ENCODE data around the gene LGALS3BP. TPM values are rescaled to one million over a fixed set of nuclear protein-coding genes. Genes with fewer than 3 reads are reported as not detected.

LGALS3BP gene
- total RNA-seq, 1 experiment from 2014 or later, result 507 TPM

DNA sequence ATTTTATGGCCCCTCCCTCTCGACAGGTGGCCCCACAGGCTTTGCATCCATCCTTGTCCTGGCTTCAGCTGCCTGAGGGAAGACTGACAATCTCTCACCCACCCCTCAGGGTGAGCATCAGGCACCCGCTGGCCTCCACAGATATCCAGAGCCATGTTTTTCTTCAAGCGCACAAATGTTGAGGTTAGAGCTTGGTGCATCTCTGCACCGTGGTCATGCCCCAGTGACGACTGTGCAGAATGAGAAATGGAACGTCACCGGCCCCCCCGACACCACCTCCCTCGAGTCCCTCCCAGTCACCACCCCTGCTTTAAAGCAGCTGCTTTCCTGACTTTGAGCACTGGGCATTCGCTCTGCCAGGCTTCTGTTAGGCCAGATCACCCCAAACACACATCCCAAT lies 34.8 kb downstream of the LGALS3BP start:
- Histone ChIP-seq H3K4me1 (replicated peaks; ENCODE audit: insufficient read depth) (no peaks in the 10 kb centered on the region), H3K36me3 (ENCODE audit: low read depth) (no peaks in the 10 kb centered on the region), H3K9me3 (ENCODE audit: insufficient read depth, low read depth) (no peaks in the 10 kb centered on the region), H3K27ac (no peak overlapping the region), H3F3A (ENCODE audit: insufficient read depth, low read depth) (no peaks in the 10 kb centered on the region), H3K79me2 (ENCODE audit: low read depth) (no peaks in the 10 kb centered on the region), H3K4me2 (no peak overlapping the region), H4K20me1 (ENCODE audit: insufficient read depth) (no peaks in the 10 kb centered on the region), H3K9me2 (ENCODE audit: insufficient read depth) (no peaks in the 10 kb centered on the region), H2AFZ (no peak overlapping the region), H3K4me3 (no peak overlapping the region), H3K27me3 (ENCODE audit: insufficient read depth, low read depth) (no peaks in the 10 kb centered on the region)
- no peak for DNase-seq
- ChIA-PET POLR2A (ENCODE audit: unreplicated experiment) (no interaction called here), CTCF (no interaction called here)
- no TSS peak for BruUV-seq (replicated peaks)
- intact Hi-C loops (cut with micrococcal nuclease; ENCODE audit: unreplicated experiment), result no loop called here
- TF ChIP-seq, protein P1, sequence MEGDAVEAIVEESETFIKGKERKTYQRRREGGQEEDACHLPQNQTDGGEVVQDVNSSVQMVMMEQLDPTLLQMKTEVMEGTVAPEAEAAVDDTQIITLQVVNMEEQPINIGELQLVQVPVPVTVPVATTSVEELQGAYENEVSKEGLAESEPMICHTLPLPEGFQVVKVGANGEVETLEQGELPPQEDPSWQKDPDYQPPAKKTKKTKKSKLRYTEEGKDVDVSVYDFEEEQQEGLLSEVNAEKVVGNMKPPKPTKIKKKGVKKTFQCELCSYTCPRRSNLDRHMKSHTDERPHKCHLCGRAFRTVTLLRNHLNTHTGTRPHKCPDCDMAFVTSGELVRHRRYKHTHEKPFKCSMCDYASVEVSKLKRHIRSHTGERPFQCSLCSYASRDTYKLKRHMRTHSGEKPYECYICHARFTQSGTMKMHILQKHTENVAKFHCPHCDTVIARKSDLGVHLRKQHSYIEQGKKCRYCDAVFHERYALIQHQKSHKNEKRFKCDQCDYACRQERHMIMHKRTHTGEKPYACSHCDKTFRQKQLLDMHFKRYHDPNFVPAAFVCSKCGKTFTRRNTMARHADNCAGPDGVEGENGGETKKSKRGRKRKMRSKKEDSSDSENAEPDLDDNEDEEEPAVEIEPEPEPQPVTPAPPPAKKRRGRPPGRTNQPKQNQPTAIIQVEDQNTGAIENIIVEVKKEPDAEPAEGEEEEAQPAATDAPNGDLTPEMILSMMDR (conservative IDR thresholded peaks at IDR 0.05), result no peak
- TF ChIP-seq EZH2 (IDR thresholded peaks at IDR 0.05; ENCODE audit: low read depth), result no peak

GRCh38 chr17:78944026-78944425 lies 35.7 kb downstream of the LGALS3BP start:
- H3F3A ChIP-seq (ENCODE audit: insufficient read depth, low read depth), result no peaks in the 10 kb centered on the region
- no peak overlapping the region for H3K4me2 ChIP-seq
- intact Hi-C loops (cut with micrococcal nuclease; ENCODE audit: unreplicated experiment), result no loop called here
- no peaks in the 10 kb centered on the region for H3K9me2 ChIP-seq (ENCODE audit: insufficient read depth)
- no peaks in the 10 kb centered on the region for H3K36me3 ChIP-seq (ENCODE audit: low read depth)
- no TSS peak for BruUV-seq (replicated peaks)
- TF ChIP-seq, protein P1 (conservative IDR thresholded peaks at IDR 0.05), result no peak
- TF ChIP-seq EZH2 (IDR thresholded peaks at IDR 0.05; ENCODE audit: low read depth), result no peak
- no peak overlapping the region for H3K27ac ChIP-seq
- no peaks in the 10 kb centered on the region for H3K9me3 ChIP-seq (ENCODE audit: insufficient read depth, low read depth)
- no peak for DNase-seq
- no peak overlapping the region for H2AFZ ChIP-seq
- ChIA-PET POLR2A (ENCODE audit: unreplicated experiment) (no interaction called here), CTCF (no interaction called here)
- no peaks in the 10 kb centered on the region for H3K79me2 ChIP-seq (ENCODE audit: low read depth)
- no peaks in the 10 kb centered on the region for H4K20me1 ChIP-seq (ENCODE audit: insufficient read depth)
- no peaks in the 10 kb centered on the region for H3K4me1 ChIP-seq (replicated peaks; ENCODE audit: insufficient read depth)
- H3K27me3 ChIP-seq (ENCODE audit: insufficient read depth, low read depth), result no peaks in the 10 kb centered on the region
- H3K4me3 ChIP-seq, result no peak overlapping the region

DNA sequence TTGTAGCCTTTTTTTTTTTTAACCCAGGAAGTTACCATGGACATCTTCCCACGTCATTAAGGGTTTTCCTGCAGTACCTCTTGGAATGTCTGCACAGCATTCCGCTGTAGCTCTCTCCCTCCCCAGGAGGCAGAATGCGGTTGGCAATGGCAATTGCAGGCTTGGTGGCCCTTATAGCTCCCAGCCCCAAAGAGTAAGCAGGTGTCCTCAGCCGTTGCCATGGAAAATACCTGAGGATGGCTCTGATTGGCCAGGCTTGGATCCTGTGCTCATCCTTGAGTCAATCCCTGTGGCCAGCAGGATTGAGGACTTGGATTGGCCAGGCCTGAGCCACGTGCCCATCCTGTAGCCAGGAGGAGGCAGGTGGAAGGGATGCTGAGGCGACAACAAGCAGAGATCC lies 39.0 kb downstream of the LGALS3BP start:
- H2AFZ ChIP-seq, result no peak overlapping the region
- no TSS peak for BruUV-seq (replicated peaks)

More for the DNA sequence above, 39.0 kb downstream of the LGALS3BP start:
- no peaks in the 10 kb centered on the region for H3F3A ChIP-seq (ENCODE audit: insufficient read depth, low read depth)
- H3K36me3 ChIP-seq (ENCODE audit: low read depth), result no peaks in the 10 kb centered on the region
- no peaks in the 10 kb centered on the region for H4K20me1 ChIP-seq (ENCODE audit: insufficient read depth)
- H3K79me2 ChIP-seq (ENCODE audit: low read depth), result no peaks in the 10 kb centered on the region
- H3K4me2 ChIP-seq, result no peak overlapping the region
- DNase-seq, result no peak
- no peaks in the 10 kb centered on the region for H3K27me3 ChIP-seq (ENCODE audit: insufficient read depth, low read depth)
- intact Hi-C loops (cut with micrococcal nuclease; ENCODE audit: unreplicated experiment), result no loop called here
- no peak overlapping the region for H3K27ac ChIP-seq
- no peaks in the 10 kb centered on the region for H3K9me2 ChIP-seq (ENCODE audit: insufficient read depth)
- H3K9me3 ChIP-seq (ENCODE audit: insufficient read depth, low read depth), result no peaks in the 10 kb centered on the region
- TF ChIP-seq, protein P1 (conservative IDR thresholded peaks at IDR 0.05), result no peak
- TF ChIP-seq EZH2 (IDR thresholded peaks at IDR 0.05; ENCODE audit: low read depth), result no peak
- H3K4me1 ChIP-seq (replicated peaks; ENCODE audit: insufficient read depth), result no peaks in the 10 kb centered on the region
- CTCF ChIA-PET, result no interaction called here
- no peak overlapping the region for H3K4me3 ChIP-seq
- POLR2A ChIA-PET (ENCODE audit: unreplicated experiment), result no interaction called here

All from PC-9 (cell line).